Measurements from ENCODE around the gene NGEF.

DNA sequence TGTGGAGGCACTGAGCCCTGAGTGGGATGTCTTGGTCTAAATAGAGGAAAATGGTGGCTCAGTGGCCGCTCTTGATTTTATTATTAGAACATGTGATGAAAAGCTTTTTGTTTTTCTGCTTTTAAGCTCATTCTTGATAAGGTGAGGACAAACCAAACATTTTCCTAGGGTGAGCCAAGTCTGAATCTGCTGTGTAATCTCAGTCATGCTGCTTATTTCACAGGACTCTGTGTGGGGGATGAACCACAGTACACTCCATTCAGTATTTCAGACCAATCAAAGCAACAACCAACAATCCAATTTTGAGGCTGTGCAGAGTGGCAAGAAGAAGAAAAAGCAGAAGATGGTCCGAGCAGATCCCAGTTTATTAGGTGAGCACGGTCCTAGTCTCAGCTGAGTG lies 163.0 kb downstream of the NGEF start:
- TF ChIP-seq POLR2A (IDR thresholded peaks at IDR 0.05) (no peak), EP300 (IDR thresholded peaks at IDR 0.05) (no peak), POLR2AphosphoS5 (IDR thresholded peaks at IDR 0.05) (no peak)
- TF ChIP-seq, protein P1, sequence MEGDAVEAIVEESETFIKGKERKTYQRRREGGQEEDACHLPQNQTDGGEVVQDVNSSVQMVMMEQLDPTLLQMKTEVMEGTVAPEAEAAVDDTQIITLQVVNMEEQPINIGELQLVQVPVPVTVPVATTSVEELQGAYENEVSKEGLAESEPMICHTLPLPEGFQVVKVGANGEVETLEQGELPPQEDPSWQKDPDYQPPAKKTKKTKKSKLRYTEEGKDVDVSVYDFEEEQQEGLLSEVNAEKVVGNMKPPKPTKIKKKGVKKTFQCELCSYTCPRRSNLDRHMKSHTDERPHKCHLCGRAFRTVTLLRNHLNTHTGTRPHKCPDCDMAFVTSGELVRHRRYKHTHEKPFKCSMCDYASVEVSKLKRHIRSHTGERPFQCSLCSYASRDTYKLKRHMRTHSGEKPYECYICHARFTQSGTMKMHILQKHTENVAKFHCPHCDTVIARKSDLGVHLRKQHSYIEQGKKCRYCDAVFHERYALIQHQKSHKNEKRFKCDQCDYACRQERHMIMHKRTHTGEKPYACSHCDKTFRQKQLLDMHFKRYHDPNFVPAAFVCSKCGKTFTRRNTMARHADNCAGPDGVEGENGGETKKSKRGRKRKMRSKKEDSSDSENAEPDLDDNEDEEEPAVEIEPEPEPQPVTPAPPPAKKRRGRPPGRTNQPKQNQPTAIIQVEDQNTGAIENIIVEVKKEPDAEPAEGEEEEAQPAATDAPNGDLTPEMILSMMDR (IDR thresholded peaks at IDR 0.05): no peak
